Thyroid gland (tissue), 4 donors: Measurements from ENCODE around the gene C9orf43. TPM values are rescaled to one million over a fixed set of nuclear protein-coding genes. Genes with fewer than 3 reads are reported as not detected.
"Not testable (repeated sequence)": the region's sequence is repeated elsewhere in the genome, so short reads cannot be mapped to it uniquely, and the experiment has no call there.

ENCODE experiments used
- DNase-seq, 2 donors: peaks; one replicate each; pipeline ENCODE4 v3.0.0-alpha.2; 2019
- H3K27ac ChIP-seq, 3 donors: fragments of 200-600 bp; sonication (generic); 1 replicate in 2 of 3; 2 replicates in 1 of 3; pipeline ENCODE4 v1.5.1; 2016 to 2019; ENCODE audit warnings: mild to moderate bottlenecking in 1 of 3, moderate library complexity in 1 of 3
- H3K27me3 ChIP-seq: fragments of 200-600 bp; sonication (generic); one replicate; pipeline ENCODE4 v1.5.1; 2019
- H3K36me3 ChIP-seq, 2 donors: fragments of 200-600 bp; sonication (generic); one replicate each; pipeline ENCODE4 v1.5.1; 2016 to 2019
- H3K4me1 ChIP-seq, 2 donors: fragments of 200-600 bp; sonication (generic); one replicate each; pipeline ENCODE4 v1.5.1; 2017 to 2019
- H3K4me3 ChIP-seq, 3 donors: fragments of 200-600 bp; sonication (generic); replicated peaks in 1 of 3; 1 replicate in 2 of 3; 2 replicates in 1 of 3; pipeline ENCODE4 v1.5.1; 2016; ENCODE audit warnings: mild to moderate bottlenecking in 1 of 3
- H3K9me3 ChIP-seq: fragments of 200-600 bp; sonication (generic); one replicate; pipeline ENCODE4 v1.5.1; 2017
- POLR2A ChIP-seq, 2 donors: fragments of 450-650 bp; IDR thresholded peaks; one replicate each; pipeline ENCODE4 v1.6.1; 2017; ENCODE audit warnings: antibody characterized with exemption in 2 of 2, mild to moderate bottlenecking in 2 of 2, moderate library complexity in 1 of 2
- WGBS, 2 donors: methylation state at CpG; one replicate each; pipeline ENCODE4 v1.1.5; 2017; 5-methylcytosine and 5-hydroxymethylcytosine counted together
- intact Hi-C: fragments of 100-400 bp; cut with DNase I; formaldehyde crosslinking; loops from one replicate; pipeline ENCODE4 v1.15.1; 2023
- total RNA-seq, 4 donors: library from RNA; depleted of rRNA; stranded (reverse); fragments of >200 nt; gene quantifications; one replicate each; pipeline ENCODE4 v1.2.3, GENCODE V29; 2016
- TF ChIP-seq, protein P1 (sequence below), 6 experiments: fragments of 200-600 bp in 3 of 6; fragments of 450-650 bp in 3 of 6; sonication (generic) in 3 of 6; IDR thresholded peaks; one replicate each; pipeline ENCODE4 v1.5.1; 2016 to 2019; ENCODE audit warnings: antibody characterized with exemption in 6 of 6, mild to moderate bottlenecking in 2 of 6, inconsistent platforms in 1 of 6, moderate library complexity in 1 of 6

C9orf43 gene
- total RNA-seq, 4 donors from 2014 or later: 0.39 to 2.5 (median 0.84) TPM

DNA sequence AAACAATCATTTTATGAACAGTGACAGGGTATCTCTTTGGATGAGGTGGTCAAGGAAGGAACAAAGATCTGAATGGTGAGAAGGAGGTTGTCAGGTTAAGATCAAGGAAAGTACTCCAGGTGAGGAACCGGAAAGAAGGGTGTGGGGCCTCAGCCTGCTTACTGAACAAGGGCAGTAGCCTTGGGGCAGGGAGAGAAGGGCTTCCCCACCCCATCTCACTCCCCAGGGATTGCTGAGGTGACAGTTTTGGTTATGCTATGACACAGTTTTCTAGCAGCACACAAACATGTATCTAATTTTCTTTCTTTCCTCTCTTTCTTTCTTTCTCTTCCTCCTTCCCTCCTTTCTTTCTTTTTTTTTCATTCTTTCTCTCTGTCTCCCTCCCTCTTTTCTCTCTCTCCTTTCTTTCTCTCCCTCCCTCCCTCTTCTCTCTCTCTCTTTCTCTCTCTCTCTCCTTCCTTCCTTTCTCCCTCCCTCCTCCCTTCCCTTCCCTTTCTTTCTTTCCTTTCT, 29.6 kb upstream of the C9orf43 start:
- DNase-seq: peak; percentile 27 to 35
- TF ChIP-seq, protein P1, sequence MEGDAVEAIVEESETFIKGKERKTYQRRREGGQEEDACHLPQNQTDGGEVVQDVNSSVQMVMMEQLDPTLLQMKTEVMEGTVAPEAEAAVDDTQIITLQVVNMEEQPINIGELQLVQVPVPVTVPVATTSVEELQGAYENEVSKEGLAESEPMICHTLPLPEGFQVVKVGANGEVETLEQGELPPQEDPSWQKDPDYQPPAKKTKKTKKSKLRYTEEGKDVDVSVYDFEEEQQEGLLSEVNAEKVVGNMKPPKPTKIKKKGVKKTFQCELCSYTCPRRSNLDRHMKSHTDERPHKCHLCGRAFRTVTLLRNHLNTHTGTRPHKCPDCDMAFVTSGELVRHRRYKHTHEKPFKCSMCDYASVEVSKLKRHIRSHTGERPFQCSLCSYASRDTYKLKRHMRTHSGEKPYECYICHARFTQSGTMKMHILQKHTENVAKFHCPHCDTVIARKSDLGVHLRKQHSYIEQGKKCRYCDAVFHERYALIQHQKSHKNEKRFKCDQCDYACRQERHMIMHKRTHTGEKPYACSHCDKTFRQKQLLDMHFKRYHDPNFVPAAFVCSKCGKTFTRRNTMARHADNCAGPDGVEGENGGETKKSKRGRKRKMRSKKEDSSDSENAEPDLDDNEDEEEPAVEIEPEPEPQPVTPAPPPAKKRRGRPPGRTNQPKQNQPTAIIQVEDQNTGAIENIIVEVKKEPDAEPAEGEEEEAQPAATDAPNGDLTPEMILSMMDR (IDR thresholded peaks at IDR 0.05): no peak
- no peaks in the 10 kb centered on the region for H3K27me3 ChIP-seq
- no peak overlapping the region for H3K4me3 ChIP-seq
- no peaks in the 10 kb centered on the region for H3K9me3 ChIP-seq
- 39 to 50% methylated on average over 1 of the region's 1 CpG for WGBS, 2 donors
- intact Hi-C loops: no loop called here
- peaks cover 20 to 26% of the 10 kb centered on the region in 2 donors for H3K4me1 ChIP-seq
- H3K36me3 ChIP-seq: no peaks in the 10 kb centered on the region
- peak overlapping the region; percentile 82 to 93 (median 85) for H3K27ac ChIP-seq

DNA sequence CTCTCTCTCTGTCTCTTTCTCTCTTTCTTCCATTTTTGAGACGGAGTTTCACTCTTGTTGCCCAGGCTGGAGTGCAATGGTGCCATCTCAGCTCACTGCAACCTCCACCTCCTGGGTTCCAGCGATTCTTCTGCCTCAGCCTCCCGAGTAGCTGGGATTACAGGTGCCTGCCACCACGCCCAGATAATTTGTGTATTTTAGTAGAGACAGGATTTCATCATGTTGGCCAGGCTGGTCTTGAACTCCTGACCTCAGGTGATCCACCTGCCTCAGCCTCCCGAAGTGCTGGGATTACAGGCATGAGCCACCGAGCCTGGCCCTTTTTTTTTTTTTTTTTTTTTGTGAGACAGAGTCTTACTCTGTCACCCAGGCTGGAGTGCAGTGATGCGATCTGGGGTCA, 29.1 kb upstream of the C9orf43 start:
- H3K36me3 ChIP-seq, H3K27me3 ChIP-seq, H3K9me3 ChIP-seq, H3K4me3 ChIP-seq, DNase-seq, intact Hi-C loops: not testable (repeated sequence)
- Histone ChIP-seq H3K27ac (peak overlapping the region; percentile 82 to 93 (median 85)), H3K4me1 (peaks cover 20 to 23% of the 10 kb centered on the region in 2 donors)
- WGBS, 2 donors: 75 to 84% methylated on average over 5 to 7 of the region's 7 CpGs

DNA sequence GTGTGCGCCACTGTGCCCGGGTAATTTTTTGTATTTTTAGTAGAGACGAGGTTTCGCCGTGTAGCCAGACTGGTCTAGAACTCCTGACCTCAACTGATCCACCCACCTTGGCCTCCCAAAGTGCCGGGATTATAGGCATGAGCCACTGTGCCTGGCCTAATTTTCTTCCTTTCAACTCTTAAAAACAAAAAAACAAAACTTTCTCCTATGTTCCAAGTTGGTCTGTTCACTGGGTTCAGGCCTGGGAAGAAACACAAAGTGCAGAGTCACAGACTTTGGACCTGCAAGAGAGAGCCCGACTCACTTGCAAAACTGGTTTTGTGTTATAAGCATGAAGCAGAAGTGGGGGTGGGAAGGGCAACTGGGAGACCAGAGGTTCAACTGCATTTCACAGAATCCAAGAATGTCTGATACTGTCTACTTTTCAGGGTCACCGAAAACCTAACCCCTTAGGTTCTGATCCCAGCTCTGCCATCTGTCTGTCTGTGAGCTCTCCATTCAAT, 28.6 kb upstream of the C9orf43 start:
- 36 to 51% methylated on average over 8 of the region's 8 CpGs for WGBS, 2 donors
- peak overlapping the region; percentile 82 to 93 (median 85) for H3K27ac ChIP-seq
- no peaks in the 10 kb centered on the region for H3K9me3 ChIP-seq
- intact Hi-C loops: no loop called here
- DNase-seq: peak; percentile 87 to 88
- H3K27me3 ChIP-seq: no peaks in the 10 kb centered on the region
- TF ChIP-seq POLR2A (IDR thresholded peaks at IDR 0.05): peak in 1 of 2 donors; percentile 12
- TF ChIP-seq, protein P1 (IDR thresholded peaks at IDR 0.05): no peak
- H3K4me3 ChIP-seq: no peak overlapping the region
- no peaks in the 10 kb centered on the region for H3K36me3 ChIP-seq
- H3K4me1 ChIP-seq: peaks cover 20 to 23% of the 10 kb centered on the region in 2 donors

DNA sequence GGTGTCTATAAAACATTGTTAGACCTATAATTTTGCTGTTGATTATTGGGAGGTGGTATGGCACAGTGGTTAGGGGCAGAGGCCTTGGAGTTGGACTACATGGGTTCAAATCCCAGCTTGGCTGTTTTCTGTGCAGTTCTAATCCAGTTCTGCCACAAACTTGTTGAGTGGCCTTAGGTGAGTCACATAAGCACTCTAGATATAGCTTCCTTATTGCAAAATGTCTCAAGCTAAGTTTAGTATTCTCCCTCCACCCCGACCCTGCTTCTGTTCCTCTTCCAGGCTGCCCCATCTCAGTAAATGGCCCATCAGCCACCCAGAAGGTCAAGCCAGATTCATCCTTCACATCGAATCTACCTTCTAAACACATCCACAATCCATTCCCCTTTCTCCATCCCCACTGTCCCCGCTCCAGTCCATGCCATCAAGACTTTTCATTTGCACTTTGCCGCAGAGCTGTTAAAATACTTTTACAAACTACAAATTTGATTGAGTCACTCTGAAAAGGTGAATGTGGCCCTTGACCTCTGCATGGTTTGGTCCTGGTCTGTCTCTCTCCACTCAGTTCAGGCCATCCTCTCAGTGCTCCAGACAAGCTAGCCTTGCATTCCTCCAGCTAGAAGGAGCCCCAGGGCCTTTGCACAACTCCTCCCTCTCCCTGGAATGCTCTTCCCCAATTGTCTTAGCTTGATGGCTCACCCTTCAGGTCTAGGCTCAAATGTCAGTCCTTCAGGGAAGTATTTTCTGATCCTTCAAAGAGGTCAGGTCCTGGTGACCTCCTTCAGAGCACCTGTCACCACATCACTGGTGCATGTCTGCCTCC, 23.8 kb upstream of the C9orf43 start:
- WGBS, 2 donors: 92 to 94% methylated on average over 4 of the region's 4 CpGs
- intact Hi-C loops: no loop called here
- TF ChIP-seq, protein P1 (IDR thresholded peaks at IDR 0.05): no peak
- no peak for TF ChIP-seq POLR2A (IDR thresholded peaks at IDR 0.05)
- Histone ChIP-seq H3K27ac (no peak overlapping the region), H3K27me3 (no peaks in the 10 kb centered on the region), H3K4me1 (peaks cover 6 to 7% of the 10 kb centered on the region in 2 donors), H3K4me3 (no peak overlapping the region), H3K9me3 (no peaks in the 10 kb centered on the region), H3K36me3 (peaks cover 35 to 40% of the 10 kb centered on the region in 2 donors)
- DNase-seq: no peak

DNA sequence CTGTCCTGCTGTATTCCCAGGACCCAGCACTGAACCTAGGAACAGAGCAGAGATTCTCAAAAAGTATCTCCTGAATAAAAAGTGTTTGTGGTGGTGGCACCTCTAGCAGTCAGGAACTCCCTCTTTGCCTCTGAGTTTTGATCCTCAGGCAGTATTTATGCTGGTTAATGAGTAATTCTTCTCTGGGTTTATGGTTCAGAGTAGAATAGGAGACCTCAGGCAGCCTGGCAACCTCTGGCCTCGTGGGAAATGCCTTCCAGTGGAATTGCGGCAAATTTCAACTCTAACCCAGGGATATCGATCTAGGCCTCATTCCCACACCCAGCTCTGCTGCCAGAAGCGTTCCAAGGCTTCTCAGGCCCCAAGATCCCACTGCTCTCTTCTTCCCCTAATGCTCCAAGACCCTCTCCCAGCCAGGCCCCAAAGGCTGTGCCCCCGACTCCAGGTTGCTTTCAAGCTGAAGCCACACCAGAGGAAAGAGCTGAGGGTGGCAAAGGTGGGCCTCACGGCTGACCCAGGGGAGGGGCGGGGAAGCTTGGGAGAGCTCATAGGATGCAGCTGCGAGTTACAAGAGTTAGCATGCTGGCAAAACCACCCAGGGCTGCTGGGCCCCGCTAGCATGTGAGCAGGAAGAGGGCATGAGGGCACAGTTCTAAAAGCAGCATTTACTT, 22.9 kb upstream of the C9orf43 start:
- no peaks in the 10 kb centered on the region for H3K4me1 ChIP-seq
- H3K9me3 ChIP-seq: no peaks in the 10 kb centered on the region
- H3K4me3 ChIP-seq: no peak overlapping the region
- intact Hi-C loops: no loop called here
- no peak for TF ChIP-seq POLR2A (IDR thresholded peaks at IDR 0.05)
- TF ChIP-seq, protein P1 (IDR thresholded peaks at IDR 0.05): no peak
- DNase-seq: no peak
- peaks cover 35 to 41% of the 10 kb centered on the region in 2 donors for H3K36me3 ChIP-seq
- no peak overlapping the region for H3K27ac ChIP-seq
- no peaks in the 10 kb centered on the region for H3K27me3 ChIP-seq
- 84 to 91% methylated on average over 9 of the region's 9 CpGs for WGBS, 2 donors
